Naive thymus-derived CD4-positive, alpha-beta T cell (primary cell): Measurements from ENCODE around the gene SPACA9. TPM values are rescaled to one million over a fixed set of nuclear protein-coding genes. Genes with fewer than 3 reads are reported as not detected.
A peak's percentile ranks its signal among the peaks of the same experiment; 100 is the strongest.

ENCODE experiments used
- ATAC-seq: fragments of 150-1000 bp; cut with Tn5 transposase; 2 replicates; pipeline ENCODE4 v1.10.0; 2021; ENCODE audit warnings: mild to moderate bottlenecking, moderate library complexity
- CTCF ChIA-PET: fragments of 350-600 bp; sonication (Branson Sonifier 250); formaldehyde crosslinking; loops from one replicate; lab custom pipeline; 2021; ENCODE audit warnings: antibody characterized with exemption; lab: Charles Lee
- POLR2A ChIA-PET: fragments of 350-600 bp; sonication (Branson Sonifier 250); formaldehyde crosslinking; loops from one replicate; lab custom pipeline; 2021; ENCODE audit warnings: antibody characterized with exemption, inconsistent platforms; lab: Charles Lee
- DNase-seq, 9 donors: peaks; one replicate each; pipeline versions ENCODE4 v3.0.0 to v3.0.0-alpha.2; 2020 to 2022; ENCODE audit warnings: mixed read lengths in 1 of 9
- H3K27ac ChIP-seq: one replicate; pipeline ENCODE4 v1.7.0; 2013; ENCODE audit warnings: mild to moderate bottlenecking, low read depth, low read length, moderate library complexity
- H3K27me3 ChIP-seq, 2 donors: one replicate each; pipeline ENCODE4 v1.7.0; 2013; ENCODE audit warnings: low read length in 2 of 2, mild to moderate bottlenecking in 2 of 2, moderate library complexity in 2 of 2; ENCODE audit not compliant: control insufficient read depth in 2 of 2, insufficient read depth in 2 of 2
- H3K36me3 ChIP-seq, 3 experiments: 1 replicate in 2 of 3; 2 replicates in 1 of 3; pipeline ENCODE4 v1.7.0; 2013; ENCODE audit warnings: low read length in 3 of 3, mild to moderate bottlenecking in 3 of 3, moderate library complexity in 1 of 3; ENCODE audit not compliant: insufficient read depth in 3 of 3, control insufficient read depth in 2 of 3
- H3K4me1 ChIP-seq, 2 donors: one replicate each; pipeline ENCODE4 v1.7.0; 2013; ENCODE audit warnings: low read length in 2 of 2, mild to moderate bottlenecking in 2 of 2, moderate library complexity in 1 of 2; ENCODE audit not compliant: control insufficient read depth in 2 of 2, insufficient read depth in 2 of 2
- H3K4me3 ChIP-seq: 2 replicates; pipeline ENCODE4 v1.7.0; 2013; ENCODE audit warnings: mild to moderate bottlenecking, low read length
- H3K9me3 ChIP-seq, 3 experiments: 1 replicate in 2 of 3; 2 replicates in 1 of 3; pipeline ENCODE4 v1.7.0; 2013; ENCODE audit warnings: low read length in 3 of 3; ENCODE audit not compliant: control insufficient read depth in 2 of 3
- H3K27ac Mint-ChIP-seq, 9 donors: one replicate each; pipeline ENCODE4 v1.8.0; 2020 to 2022; ENCODE audit warnings: mixed read lengths in 9 of 9, mild to moderate bottlenecking in 8 of 9, moderate library complexity in 5 of 9, inconsistent platforms in 2 of 9
- H3K27me3 Mint-ChIP-seq, 5 donors: one replicate each; pipeline ENCODE4 v1.8.0; 2021 to 2022; ENCODE audit warnings: mixed read lengths in 5 of 5, mild to moderate bottlenecking in 1 of 5
- H3K36me3 Mint-ChIP-seq, 5 donors: one replicate each; pipeline ENCODE4 v1.8.0; 2020 to 2022; ENCODE audit warnings: mixed read lengths in 5 of 5, mild to moderate bottlenecking in 3 of 5, inconsistent platforms in 1 of 5
- H3K4me1 Mint-ChIP-seq, 7 donors: one replicate each; pipeline ENCODE4 v1.8.0; 2020 to 2022; ENCODE audit warnings: mixed read lengths in 7 of 7, mild to moderate bottlenecking in 3 of 7, inconsistent platforms in 1 of 7
- H3K4me3 Mint-ChIP-seq, 10 donors: one replicate each; pipeline ENCODE4 v1.8.0; 2020 to 2022; ENCODE audit warnings: mild to moderate bottlenecking in 10 of 10, mixed read lengths in 10 of 10, moderate library complexity in 6 of 10, inconsistent platforms in 2 of 10
- H3K9me3 Mint-ChIP-seq, 11 donors: one replicate each; pipeline ENCODE4 v1.8.0; 2020 to 2022; ENCODE audit warnings: mixed read lengths in 11 of 11, mild to moderate bottlenecking in 4 of 11, inconsistent platforms in 1 of 11, moderate library complexity in 1 of 11
- intact Hi-C, 2 donors: fragments of 100-400 bp; cut with micrococcal nuclease; formaldehyde crosslinking; loops; one replicate each; pipeline ENCODE4 v1.15.1; 2023
- polyA plus RNA-seq, 2 donors: library from polyadenylated mRNA; unstranded; fragments of 300-500 nt; fragmentation: Illumina TruSeq; gene quantifications; one replicate each; pipeline ENCODE4 v1.2.3, GENCODE V29; 2021
- total RNA-seq, 6 experiments: library from RNA in 5 of 6; stranded (reverse) in 5 of 6; gene quantifications; 1 replicate in 5 of 6; 2 replicates in 1 of 6; pipeline ENCODE4 v1.2.3 and lab custom pipeline; 2021 to 2026

The SPACA9 gene
- total and polyA plus RNA-seq, 7 experiments from 2014 or later: 0.61 to 3.1 (median 2.2) TPM

GRCh38 chr9:132840980-132841379, 37.7 kb upstream of the SPACA9 start:
- no peak overlapping the region for H3K4me3 Mint-ChIP-seq
- intact Hi-C loops: no loop called here
- peaks cover 0 to 8% (median 0%) of the 10 kb centered on the region in 5 donors for H3K27me3 Mint-ChIP-seq
- H3K4me3 ChIP-seq: no peak overlapping the region
- H3K4me1 Mint-ChIP-seq: no peaks in the 10 kb centered on the region
- no peaks in the 10 kb centered on the region for H3K27me3 ChIP-seq
- ATAC-seq (no peak), DNase-seq (no peak)
- H3K36me3 ChIP-seq: no peaks in the 10 kb centered on the region
- H3K9me3 Mint-ChIP-seq: no peaks in the 10 kb centered on the region
- H3K9me3 ChIP-seq: no peaks in the 10 kb centered on the region
- no peak overlapping the region for H3K27ac ChIP-seq
- H3K27ac Mint-ChIP-seq: no peak overlapping the region
- ChIA-PET POLR2A (no interaction called here), CTCF (no interaction called here)
- H3K4me1 ChIP-seq: no peaks in the 10 kb centered on the region
- H3K36me3 Mint-ChIP-seq: no peaks in the 10 kb centered on the region

- DNase-seq (no peak), ATAC-seq (no peak)
- H3K27ac ChIP-seq: no peak overlapping the region
- no peak overlapping the region for H3K27ac Mint-ChIP-seq
- no peaks in the 10 kb centered on the region for H3K4me1 Mint-ChIP-seq
- no peaks in the 10 kb centered on the region for H3K9me3 Mint-ChIP-seq
- H3K4me1 ChIP-seq: no peaks in the 10 kb centered on the region
- H3K9me3 ChIP-seq: no peaks in the 10 kb centered on the region
- H3K36me3 Mint-ChIP-seq: no peaks in the 10 kb centered on the region
- H3K4me3 Mint-ChIP-seq: no peak overlapping the region
- CTCF ChIA-PET: no interaction called here
- H3K27me3 ChIP-seq: no peaks in the 10 kb centered on the region
- POLR2A ChIA-PET: no interaction called here
- H3K4me3 ChIP-seq: no peak overlapping the region
- H3K36me3 ChIP-seq: no peaks in the 10 kb centered on the region
- H3K27me3 Mint-ChIP-seq: peaks cover 0 to 5% (median 0%) of the 10 kb centered on the region in 5 donors
- intact Hi-C loops: no loop called here
Observed at GRCh38 chr9:132842124-132843044, 36.3 kb upstream of the SPACA9 start.

GRCh38 chr9:132846109-132846917, 32.4 kb upstream of the SPACA9 start:
- CTCF ChIA-PET: interaction anchor here (0.5 kb wide), 1 partner anchor 226 kb away, joined by 4 read pairs; no protein-coding TSS in a partner anchor
- intact Hi-C loops: no loop called here

GRCh38 chr9:132846918-132847515, 31.7 kb upstream of the SPACA9 start:
- H3K36me3 ChIP-seq: no peaks in the 10 kb centered on the region
- H3K27me3 ChIP-seq: no peaks in the 10 kb centered on the region
- no peak overlapping the region for H3K27ac ChIP-seq
- ATAC-seq (no peak), DNase-seq (no peak)
- Mint-ChIP-seq H3K9me3 (no peaks in the 10 kb centered on the region), H3K27me3 (no peaks in the 10 kb centered on the region), H3K36me3 (no peaks in the 10 kb centered on the region), H3K27ac (no peak overlapping the region), H3K4me1 (peaks cover 0 to 21% (median 18%) of the 10 kb centered on the region in 7 donors), H3K4me3 (no peak overlapping the region)
- ChIA-PET POLR2A (no interaction called here), CTCF (interaction anchor here (0.5 to 0.7 kb wide), 2 partner anchors 225 to 1747 kb away, joined by 4 read pairs; no protein-coding TSS in a partner anchor)
- H3K4me3 ChIP-seq: no peak overlapping the region
- intact Hi-C loops: no loop called here
- no peaks in the 10 kb centered on the region for H3K9me3 ChIP-seq
- H3K4me1 ChIP-seq: peaks cover 0 to 8% of the 10 kb centered on the region in 2 donors

More at GRCh38 chr9:132846109-132846917, 32.4 kb upstream of the SPACA9 start:
- Mint-ChIP-seq H3K27ac (no peak overlapping the region), H3K9me3 (no peaks in the 10 kb centered on the region), H3K4me3 (no peak overlapping the region), H3K4me1 (peaks cover 0 to 21% (median 18%) of the 10 kb centered on the region in 7 donors), H3K36me3 (no peaks in the 10 kb centered on the region), H3K27me3 (no peaks in the 10 kb centered on the region)
- DNase-seq: no peak
- no peaks in the 10 kb centered on the region for H3K27me3 ChIP-seq
- H3K27ac ChIP-seq: no peak overlapping the region
- H3K9me3 ChIP-seq: no peaks in the 10 kb centered on the region
- ATAC-seq: no peak
- H3K4me3 ChIP-seq: no peak overlapping the region
- POLR2A ChIA-PET: no interaction called here
- no peaks in the 10 kb centered on the region for H3K36me3 ChIP-seq
- H3K4me1 ChIP-seq: peaks cover 0 to 6% of the 10 kb centered on the region in 2 donors

GRCh38 chr9:132849185-132849706, 29.5 kb upstream of the SPACA9 start:
- Histone ChIP-seq H3K9me3 (no peaks in the 10 kb centered on the region), H3K36me3 (no peaks in the 10 kb centered on the region), H3K27ac (no peak overlapping the region), H3K27me3 (no peaks in the 10 kb centered on the region), H3K4me3 (no peak overlapping the region), H3K4me1 (peaks cover 0 to 8% of the 10 kb centered on the region in 2 donors)
- POLR2A ChIA-PET: interaction anchor here (0.9 kb wide), 1 partner anchor 28 kb away, joined by 3 read pairs; no protein-coding TSS in a partner anchor
- intact Hi-C loops: no loop called here
- ATAC-seq (no peak), DNase-seq (peak in 5 of 9 donors; percentile 1 to 10 (median 7))
- Mint-ChIP-seq H3K27me3 (no peaks in the 10 kb centered on the region), H3K36me3 (no peaks in the 10 kb centered on the region), H3K4me1 (peaks cover 0 to 21% (median 18%) of the 10 kb centered on the region in 7 donors), H3K9me3 (no peaks in the 10 kb centered on the region), H3K4me3 (peak overlapping the region; percentile 33 to 75 (median 63)), H3K27ac (peak overlapping the region in 8 of 9 donors; percentile 59 to 87 (median 76))
- CTCF ChIA-PET: no interaction called here

GRCh38 chr9:132853482-132853881, 25.2 kb upstream of the SPACA9 start:
- no peak for DNase-seq
- Histone ChIP-seq H3K27ac (no peak overlapping the region), H3K9me3 (no peaks in the 10 kb centered on the region), H3K4me1 (peaks cover 0 to 8% of the 10 kb centered on the region in 2 donors), H3K27me3 (no peaks in the 10 kb centered on the region), H3K4me3 (no peak overlapping the region), H3K36me3 (no peaks in the 10 kb centered on the region)
- intact Hi-C loops: no loop called here
- Mint-ChIP-seq H3K4me1 (peaks cover 0 to 27% (median 18%) of the 10 kb centered on the region in 7 donors), H3K27me3 (peaks cover 0 to 4% (median 0%) of the 10 kb centered on the region in 5 donors), H3K9me3 (no peaks in the 10 kb centered on the region), H3K4me3 (no peak overlapping the region), H3K27ac (no peak overlapping the region), H3K36me3 (no peaks in the 10 kb centered on the region)
- POLR2A ChIA-PET: no interaction called here
- ATAC-seq: no peak
- CTCF ChIA-PET: interaction anchor here (1.2 kb wide), 1 partner anchor 47 kb away, joined by 4 read pairs; no protein-coding TSS in a partner anchor
